CD8-positive, alpha-beta memory T cell (primary cell): ENCODE results near the gene GET4. TPM values are rescaled to one million over a fixed set of nuclear protein-coding genes. Genes with fewer than 3 reads are reported as not detected.
A peak's percentile ranks its signal among the peaks of the same experiment; 100 is the strongest.

Experiments
- CTCF ChIA-PET: fragments of 350-600 bp; sonication (Branson Sonifier 250); formaldehyde crosslinking; loops from one replicate; lab custom pipeline; 2021; ENCODE audit warnings: antibody characterized with exemption; lab: Charles Lee
- POLR2A ChIA-PET: fragments of 350-600 bp; sonication (Branson Sonifier 250); formaldehyde crosslinking; loops from one replicate; lab custom pipeline; 2021; ENCODE audit warnings: antibody characterized with exemption; lab: Charles Lee
- DNase-seq, 5 donors: peaks; one replicate each; pipeline versions ENCODE4 v3.0.0 to v3.0.0-alpha.2; 2020 to 2022; ENCODE audit warnings: mixed read lengths in 1 of 5
- H3K27ac ChIP-seq: one replicate; pipeline ENCODE4 v1.7.0; 2013; ENCODE audit warnings: low read depth, mild to moderate bottlenecking, low read length, moderate library complexity
- H3K27me3 ChIP-seq: 2 replicates; pipeline ENCODE4 v1.7.0; 2013; ENCODE audit warnings: low read length, mild to moderate bottlenecking; ENCODE audit not compliant: insufficient read depth, poor library complexity, severe bottlenecking
- H3K36me3 ChIP-seq: 2 replicates; pipeline ENCODE4 v1.7.0; 2013; ENCODE audit warnings: mild to moderate bottlenecking, low read length, moderate library complexity; ENCODE audit not compliant: insufficient read depth
- H3K4me1 ChIP-seq: 2 replicates; pipeline ENCODE4 v1.7.0; 2013; ENCODE audit warnings: mild to moderate bottlenecking, low read length, moderate library complexity; ENCODE audit not compliant: insufficient read depth
- H3K4me3 ChIP-seq: 2 replicates; pipeline ENCODE4 v1.7.0; 2013; ENCODE audit warnings: mild to moderate bottlenecking, low read length
- H3K9me3 ChIP-seq: 2 replicates; pipeline ENCODE4 v1.7.0; 2013; ENCODE audit warnings: mild to moderate bottlenecking, low read length
- H3K27ac Mint-ChIP-seq, 8 donors: one replicate each; pipeline ENCODE4 v1.8.0; 2020 to 2021; ENCODE audit warnings: mixed read lengths in 8 of 8, mild to moderate bottlenecking in 6 of 8, inconsistent platforms in 3 of 8, moderate library complexity in 3 of 8
- H3K27me3 Mint-ChIP-seq, 2 donors: one replicate each; pipeline ENCODE4 v1.8.0; 2020 to 2021; ENCODE audit warnings: mixed read lengths in 2 of 2, mild to moderate bottlenecking in 1 of 2, moderate library complexity in 1 of 2
- H3K36me3 Mint-ChIP-seq, 3 donors: one replicate each; pipeline ENCODE4 v1.8.0; 2020 to 2021; ENCODE audit warnings: mixed read lengths in 3 of 3, inconsistent platforms in 1 of 3, mild to moderate bottlenecking in 1 of 3
- H3K4me1 Mint-ChIP-seq, 3 donors: one replicate each; pipeline ENCODE4 v1.8.0; 2020 to 2021; ENCODE audit warnings: mixed read lengths in 3 of 3, inconsistent platforms in 1 of 3, mild to moderate bottlenecking in 1 of 3
- H3K4me3 Mint-ChIP-seq, 7 donors: one replicate each; pipeline ENCODE4 v1.8.0; 2020 to 2021; ENCODE audit warnings: mixed read lengths in 7 of 7, mild to moderate bottlenecking in 6 of 7, moderate library complexity in 4 of 7, inconsistent platforms in 2 of 7
- H3K9me3 Mint-ChIP-seq, 5 donors: one replicate each; pipeline ENCODE4 v1.8.0; 2020 to 2022; ENCODE audit warnings: mixed read lengths in 5 of 5, mild to moderate bottlenecking in 3 of 5, moderate library complexity in 2 of 5, inconsistent platforms in 1 of 5
- polyA plus RNA-seq: library from polyadenylated mRNA; unstranded; fragments of 300-500 nt; fragmentation: Illumina TruSeq; gene quantifications from one replicate; pipeline ENCODE4 v1.2.3, GENCODE V29; 2021
- total RNA-seq, 2 experiments: library from RNA; stranded (reverse); gene quantifications; one replicate each; pipeline ENCODE4 v1.2.3, GENCODE V29; 2021

GET4 gene
- total and polyA plus RNA-seq, 3 experiments from 2014 or later = 33.6 to 44.9 (median 39.9) TPM

DNA sequence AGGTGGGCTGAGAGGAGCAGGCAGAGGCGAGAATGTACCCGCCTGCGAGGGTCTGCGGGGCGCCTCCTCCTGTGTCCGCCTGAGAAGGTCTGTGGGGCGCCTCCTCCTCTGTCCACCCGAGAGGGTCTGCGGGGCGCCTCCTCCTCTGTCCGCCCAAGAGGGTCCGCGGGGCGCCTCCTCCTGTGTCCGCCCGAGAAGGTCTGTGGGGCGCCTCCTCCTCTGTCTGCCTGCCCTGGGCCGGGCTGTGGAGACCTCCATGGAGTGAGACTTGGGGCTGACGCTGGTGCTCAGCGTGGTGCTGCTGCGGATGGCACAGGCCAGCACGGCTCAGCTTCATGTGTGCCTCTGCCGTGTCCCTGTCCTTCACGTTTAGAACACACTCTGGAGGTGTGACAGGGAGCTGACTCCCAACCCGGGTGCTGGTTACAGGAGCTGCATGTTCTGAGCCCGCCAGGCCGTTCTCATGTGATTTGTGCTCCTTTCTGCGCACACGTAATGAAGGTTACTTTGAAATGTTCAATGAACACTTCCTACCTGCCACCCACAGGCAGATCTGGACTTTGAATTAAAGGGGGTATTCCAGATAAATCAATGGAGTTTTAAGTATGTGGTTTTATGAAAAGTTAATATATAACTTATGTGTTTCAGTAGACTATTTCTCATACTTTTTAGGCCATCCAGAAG, 20.5 kb upstream of the GET4 start:
- CTCF ChIA-PET = no interaction called here
- no peaks in the 10 kb centered on the region for H3K27me3 Mint-ChIP-seq

GRCh38 chr7:856444-857095, 19.8 kb upstream of the GET4 start:
- H3K36me3 Mint-ChIP-seq = peaks cover 13 to 90% (median 22%) of the 10 kb centered on the region in 3 donors
- DNase-seq = no peak
- H3K4me1 Mint-ChIP-seq = no peaks in the 10 kb centered on the region
- POLR2A ChIA-PET = no interaction called here
- no peak overlapping the region for H3K4me3 ChIP-seq
- H3K4me3 Mint-ChIP-seq = no peak overlapping the region
- H3K27ac Mint-ChIP-seq = peak overlapping the region in 2 of 8 donors; percentile 32 to 54
- no peak overlapping the region for H3K27ac ChIP-seq
- no peaks in the 10 kb centered on the region for H3K4me1 ChIP-seq
- H3K36me3 ChIP-seq = peaks cover 40% of the 10 kb centered on the region
- H3K27me3 Mint-ChIP-seq = no peaks in the 10 kb centered on the region
- no peaks in the 10 kb centered on the region for H3K27me3 ChIP-seq
- no peaks in the 10 kb centered on the region for H3K9me3 Mint-ChIP-seq
- CTCF ChIA-PET = no interaction called here
- H3K9me3 ChIP-seq = no peaks in the 10 kb centered on the region

More for the DNA sequence above, 20.5 kb upstream of the GET4 start:
- no peaks in the 10 kb centered on the region for H3K9me3 ChIP-seq
- H3K4me3 ChIP-seq = no peak overlapping the region
- no peak overlapping the region for H3K27ac Mint-ChIP-seq
- H3K36me3 ChIP-seq = peaks cover 33% of the 10 kb centered on the region
- H3K27me3 ChIP-seq = no peaks in the 10 kb centered on the region
- POLR2A ChIA-PET = no interaction called here
- no peaks in the 10 kb centered on the region for H3K9me3 Mint-ChIP-seq
- no peaks in the 10 kb centered on the region for H3K4me1 Mint-ChIP-seq
- no peak overlapping the region for H3K27ac ChIP-seq
- H3K4me3 Mint-ChIP-seq = no peak overlapping the region
- H3K36me3 Mint-ChIP-seq = peaks cover 8 to 90% (median 22%) of the 10 kb centered on the region in 3 donors
- no peaks in the 10 kb centered on the region for H3K4me1 ChIP-seq
- no peak for DNase-seq

GRCh38 chr7:857661-858060, 18.7 kb upstream of the GET4 start:
- no peak for DNase-seq
- H3K27me3 Mint-ChIP-seq = no peaks in the 10 kb centered on the region
- Histone ChIP-seq H3K27ac (no peak overlapping the region), H3K36me3 (peaks cover 46% of the 10 kb centered on the region), H3K4me3 (no peak overlapping the region), H3K9me3 (no peaks in the 10 kb centered on the region), H3K27me3 (no peaks in the 10 kb centered on the region), H3K4me1 (no peaks in the 10 kb centered on the region)
- no peak overlapping the region for H3K4me3 Mint-ChIP-seq
- H3K36me3 Mint-ChIP-seq = peaks cover 22 to 90% (median 25%) of the 10 kb centered on the region in 3 donors
- ChIA-PET CTCF (interaction anchor here (1.3 kb wide), 1 partner anchor 26 kb away, joined by 3 read pairs; the partner anchor contains the start of gene SUN1), POLR2A (no interaction called here)
- no peaks in the 10 kb centered on the region for H3K4me1 Mint-ChIP-seq
- no peaks in the 10 kb centered on the region for H3K9me3 Mint-ChIP-seq
- H3K27ac Mint-ChIP-seq = no peak overlapping the region

- Mint-ChIP-seq H3K27ac (peak overlapping the region in 3 of 8 donors; percentile 32 to 78 (median 44)), H3K27me3 (no peaks in the 10 kb centered on the region), H3K4me3 (no peak overlapping the region), H3K9me3 (no peaks in the 10 kb centered on the region), H3K36me3 (peaks cover 23 to 78% (median 26%) of the 10 kb centered on the region in 3 donors), H3K4me1 (no peaks in the 10 kb centered on the region)
- Histone ChIP-seq H3K4me1 (no peaks in the 10 kb centered on the region), H3K27ac (no peak overlapping the region), H3K9me3 (no peaks in the 10 kb centered on the region), H3K27me3 (no peaks in the 10 kb centered on the region), H3K4me3 (no peak overlapping the region), H3K36me3 (peaks cover 30% of the 10 kb centered on the region)
- DNase-seq = no peak
- CTCF ChIA-PET = interaction anchor here (1.7 kb wide), 1 partner anchor 13 kb away, joined by 6 read pairs; no protein-coding TSS in a partner anchor
- POLR2A ChIA-PET = no interaction called here
Measured at GRCh38 chr7:859359-860030, 16.9 kb upstream of the GET4 start.

DNA sequence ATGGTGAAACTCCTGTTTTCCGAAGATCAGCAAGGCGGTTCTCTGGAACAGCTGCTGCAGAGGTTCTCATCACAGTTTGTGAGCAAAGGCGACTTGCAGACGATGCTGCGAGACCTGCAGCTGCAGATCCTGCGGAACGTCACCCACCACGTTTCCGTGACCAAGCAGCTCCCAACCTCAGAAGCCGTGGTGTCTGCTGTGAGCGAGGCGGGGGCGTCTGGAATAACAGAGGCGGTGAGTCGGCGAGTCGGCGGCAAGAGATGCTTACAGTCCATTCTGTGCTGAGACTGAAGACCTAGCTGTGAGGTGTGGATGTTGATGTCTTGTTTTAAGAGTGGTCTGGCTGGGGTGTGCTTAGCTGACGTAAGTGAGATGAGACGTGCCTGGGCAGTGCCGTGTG, 16.2 kb upstream of the GET4 start:
- peaks cover 23 to 75% (median 28%) of the 10 kb centered on the region in 3 donors for H3K36me3 Mint-ChIP-seq

GRCh38 chr7:861222-861621, 15.1 kb upstream of the GET4 start:
- H3K36me3 ChIP-seq = peaks cover 30% of the 10 kb centered on the region
- H3K27ac ChIP-seq = no peak overlapping the region
- H3K4me1 Mint-ChIP-seq = no peaks in the 10 kb centered on the region
- H3K4me3 Mint-ChIP-seq = no peak overlapping the region
- no peaks in the 10 kb centered on the region for H3K9me3 ChIP-seq
- H3K27me3 Mint-ChIP-seq = peaks cover 0 to 2% of the 10 kb centered on the region in 2 donors
- H3K36me3 Mint-ChIP-seq = peaks cover 23 to 76% (median 28%) of the 10 kb centered on the region in 3 donors
- ChIA-PET CTCF (no interaction called here), POLR2A (no interaction called here)
- H3K9me3 Mint-ChIP-seq = no peaks in the 10 kb centered on the region
- no peak overlapping the region for H3K4me3 ChIP-seq
- H3K27me3 ChIP-seq = no peaks in the 10 kb centered on the region
- DNase-seq = no peak
- H3K4me1 ChIP-seq = no peaks in the 10 kb centered on the region
- H3K27ac Mint-ChIP-seq = no peak overlapping the region

More for the DNA sequence above, 16.2 kb upstream of the GET4 start:
- Mint-ChIP-seq H3K4me3 (no peak overlapping the region), H3K27me3 (peaks cover 0 to 2% of the 10 kb centered on the region in 2 donors), H3K4me1 (no peaks in the 10 kb centered on the region), H3K9me3 (no peaks in the 10 kb centered on the region), H3K27ac (no peak overlapping the region)
- no peaks in the 10 kb centered on the region for H3K9me3 ChIP-seq
- ChIA-PET POLR2A (no interaction called here), CTCF (interaction anchor here (1.7 kb wide), 1 partner anchor 13 kb away, joined by 6 read pairs; no protein-coding TSS in a partner anchor)
- no peak for DNase-seq
- H3K27me3 ChIP-seq = no peaks in the 10 kb centered on the region
- no peaks in the 10 kb centered on the region for H3K4me1 ChIP-seq
- peaks cover 30% of the 10 kb centered on the region for H3K36me3 ChIP-seq
- H3K4me3 ChIP-seq = no peak overlapping the region
- no peak overlapping the region for H3K27ac ChIP-seq

DNA sequence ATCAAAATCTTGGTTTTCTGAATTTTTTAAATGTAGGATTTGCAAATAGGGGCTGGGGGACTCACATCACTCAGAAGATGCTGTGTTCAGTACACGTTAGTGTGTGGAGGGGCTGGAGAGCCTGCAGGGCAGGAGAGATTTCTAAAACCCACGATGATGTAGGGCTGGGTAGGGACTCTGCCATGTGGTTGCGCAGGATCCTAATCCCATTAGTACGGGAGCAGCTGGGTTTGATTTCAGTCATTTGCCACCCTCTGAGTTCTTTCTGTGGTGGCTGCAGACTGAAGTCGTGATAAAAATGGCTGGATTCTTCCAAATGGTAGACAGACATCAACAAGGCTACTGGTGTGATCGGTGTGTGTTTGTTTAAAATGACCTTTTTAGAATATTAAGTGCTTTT, 14.2 kb upstream of the GET4 start:
- H3K36me3 ChIP-seq = peaks cover 35% of the 10 kb centered on the region
- POLR2A ChIA-PET = no interaction called here
- H3K27ac ChIP-seq = no peak overlapping the region
- H3K27me3 ChIP-seq = no peaks in the 10 kb centered on the region
- no peak for DNase-seq
- no peaks in the 10 kb centered on the region for H3K4me1 ChIP-seq
- Mint-ChIP-seq H3K4me3 (no peak overlapping the region), H3K27me3 (peaks cover 0 to 2% of the 10 kb centered on the region in 2 donors), H3K27ac (peak overlapping the region in 1 of 8 donors; percentile 54), H3K36me3 (peaks cover 23 to 74% (median 30%) of the 10 kb centered on the region in 3 donors), H3K9me3 (no peaks in the 10 kb centered on the region), H3K4me1 (no peaks in the 10 kb centered on the region)
- no peaks in the 10 kb centered on the region for H3K9me3 ChIP-seq
- no peak overlapping the region for H3K4me3 ChIP-seq
- CTCF ChIA-PET = interaction anchor here (1.0 kb wide), 1 partner anchor 12 kb away, joined by 3 read pairs; no protein-coding TSS in a partner anchor
